IMR-90 (cell line): ENCODE results near the gene ROPN1B. TPM values are rescaled to one million over a fixed set of nuclear protein-coding genes. Genes with fewer than 3 reads are reported as not detected.

Experiments used
- ATAC-seq: fragments of 200-7000 bp; cut with Tn5 transposase; 2 replicates; pipeline ENCODE4 v1.9.1; 2020; ENCODE audit warnings: low read depth, mild to moderate bottlenecking, moderate library complexity
- BruUV-seq: library from RNA; stranded (reverse); fragments of 400-500 nt; replicated peaks from 2 replicates; lab custom pipeline; 2021; lab: Mats Ljungman, UMichigan
- CTCF ChIA-PET: fragments of 300-600 bp; formaldehyde crosslinking; extraction: SDS; loops from one replicate; lab custom pipeline; 2021; ENCODE audit warnings: antibody characterized with exemption; lab: Yijun Ruan, JAX
- POLR2A ChIA-PET: fragments of 300-600 bp; sonication (Branson Sonifier 250); formaldehyde crosslinking; loops from one replicate; lab custom pipeline; 2022; ENCODE audit warnings: antibody characterized with exemption; ENCODE audit not compliant: unreplicated experiment; lab: Charles Lee
- DNase-seq: peaks from one replicate; pipeline ENCODE4 v3.0.0; 2013
- H2AFZ ChIP-seq: replicated peaks from 2 replicates; pipeline ENCODE3; 2013; ENCODE audit warnings: low read length, mild to moderate bottlenecking; ENCODE audit not compliant: poor library complexity
- H2AK5ac ChIP-seq: 2 replicates; pipeline ENCODE4 v1.6.1; 2013; ENCODE audit warnings: low read depth, low read length, inconsistent platforms
- H2AK9ac ChIP-seq: replicated peaks from 2 replicates; pipeline ENCODE3; 2013; ENCODE audit warnings: mild to moderate bottlenecking, low read depth, low read length, moderate library complexity; ENCODE audit not compliant: poor library complexity
- H2BK120ac ChIP-seq: 2 replicates; pipeline ENCODE4 v1.6.1; 2013; ENCODE audit warnings: low read depth, low read length, inconsistent platforms
- H2BK15ac ChIP-seq: 3 replicates; pipeline ENCODE4 v1.6.1; 2013; ENCODE audit warnings: low read depth, low read length, inconsistent platforms
- H2BK20ac ChIP-seq: 2 replicates; pipeline ENCODE4 v1.6.1; 2013; ENCODE audit warnings: low read depth, mild to moderate bottlenecking, inconsistent platforms, low read length, moderate library complexity
- H2BK5ac ChIP-seq: 2 replicates; pipeline ENCODE4 v1.6.1; 2013; ENCODE audit warnings: mild to moderate bottlenecking, low read depth, low read length, inconsistent platforms; ENCODE audit not compliant: poor library complexity, severe bottlenecking
- H3K14ac ChIP-seq: replicated peaks from 2 replicates; pipeline ENCODE4 v1.6.1; 2013; ENCODE audit warnings: low read depth, low read length, inconsistent platforms
- H3K18ac ChIP-seq: 2 replicates; pipeline ENCODE4 v1.6.1; 2013; ENCODE audit warnings: low read depth, low read length, control low read depth
- H3K23ac ChIP-seq: 2 replicates; pipeline ENCODE4 v1.6.1; 2013; ENCODE audit warnings: low read depth, low read length, inconsistent platforms
- H3K27ac ChIP-seq: 2 replicates; pipeline ENCODE4 v1.5.1; 2013; ENCODE audit warnings: mild to moderate bottlenecking, control low read depth, low read length; ENCODE audit not compliant: insufficient read depth
- H3K27me3 ChIP-seq: 2 replicates; pipeline ENCODE4 v1.6.1; 2013; ENCODE audit warnings: low read length; ENCODE audit not compliant: control insufficient read depth, insufficient read depth
- H3K36me3 ChIP-seq: 2 replicates; pipeline ENCODE4 v1.6.1; 2013; ENCODE audit warnings: low read length, mixed read lengths; ENCODE audit not compliant: control insufficient read depth, insufficient read depth
- H3K4ac ChIP-seq: 2 replicates; pipeline ENCODE4 v1.6.1; 2013; ENCODE audit warnings: low read depth, low read length, inconsistent platforms
- H3K4me1 ChIP-seq: 2 replicates; pipeline ENCODE4 v1.6.1; 2013; ENCODE audit warnings: low read length, mixed read lengths; ENCODE audit not compliant: control insufficient read depth, insufficient read depth
- H3K4me2 ChIP-seq: 2 replicates; pipeline ENCODE4 v1.6.1; 2013; ENCODE audit warnings: low read depth, mild to moderate bottlenecking, control low read depth, low read length, moderate library complexity
- H3K4me3 ChIP-seq: 2 replicates; pipeline ENCODE4 v1.5.1; 2013; ENCODE audit warnings: low read depth, mild to moderate bottlenecking, control low read depth, low read length, moderate library complexity; ENCODE audit not compliant: insufficient read depth
- H3K56ac ChIP-seq: 2 replicates; pipeline ENCODE4 v1.6.1; 2013; ENCODE audit warnings: low read length, inconsistent platforms; ENCODE audit not compliant: insufficient read depth; ENCODE audit errors: extremely low read depth
- H3K79me1 ChIP-seq, 2 experiments: 2 replicates each; pipeline ENCODE4 v1.6.1; 2013; ENCODE audit warnings: low read length in 2 of 2, inconsistent platforms in 1 of 2, low read depth in 1 of 2
- H3K9ac ChIP-seq: 2 replicates; pipeline ENCODE4 v1.6.1; 2013; ENCODE audit warnings: low read depth, low read length, control low read depth
- H3K9me1 ChIP-seq: 2 replicates; pipeline ENCODE4 v1.6.1; 2013; ENCODE audit warnings: low read length, inconsistent platforms; ENCODE audit not compliant: insufficient read depth
- H3K9me3 ChIP-seq: 2 replicates; pipeline ENCODE4 v1.6.1; 2013; ENCODE audit warnings: low read length; ENCODE audit not compliant: control insufficient read depth, insufficient read depth
- H4K20me1 ChIP-seq: 2 replicates; pipeline ENCODE4 v1.6.1; 2013; ENCODE audit warnings: low read length, inconsistent platforms; ENCODE audit not compliant: insufficient read depth
- H4K5ac ChIP-seq: 2 replicates; pipeline ENCODE4 v1.6.1; 2013; ENCODE audit warnings: mild to moderate bottlenecking, low read depth, low read length, control low read depth
- H4K8ac ChIP-seq, 2 experiments: 2 replicates each; pipeline ENCODE4 v1.6.1; 2013; ENCODE audit warnings: low read depth in 2 of 2, low read length in 2 of 2, control low read depth in 1 of 2, inconsistent platforms in 1 of 2
- H4K91ac ChIP-seq: 2 replicates; pipeline ENCODE4 v1.6.1; 2013; ENCODE audit warnings: low read depth, low read length, inconsistent platforms; ENCODE audit not compliant: insufficient read depth
- BHLHE40 ChIP-seq: fragments of 150-350 bp; IDR thresholded peaks from 2 replicates; pipeline ENCODE4 v1.6.1; 2016; ENCODE audit warnings: mild to moderate bottlenecking, low read depth, low read length
- CEBPB ChIP-seq: IDR thresholded peaks from 2 replicates; pipeline ENCODE4 v1.6.1; 2012; ENCODE audit warnings: low read depth, low read length, improper control_type of control experiment
- CHD1 ChIP-seq: IDR thresholded peaks from 2 replicates; pipeline ENCODE4 v1.6.1; 2012; ENCODE audit warnings: low read depth, low read length, improper control_type of control experiment
- FOS ChIP-seq: fragments of 150-350 bp; IDR thresholded peaks from 2 replicates; pipeline ENCODE4 v1.6.1; 2016; ENCODE audit warnings: low read depth, low read length
- MAFK ChIP-seq: IDR thresholded peaks from 2 replicates; pipeline ENCODE4 v1.6.1; 2012; ENCODE audit warnings: low read depth, low read length, improper control_type of control experiment
- MAZ ChIP-seq: IDR thresholded peaks from 2 replicates; pipeline ENCODE4 v1.6.1; 2012; ENCODE audit warnings: low read depth, mild to moderate bottlenecking, low read length, improper control_type of control experiment, moderate library complexity, borderline replicate concordance
- MXI1 ChIP-seq: IDR thresholded peaks from 2 replicates; pipeline ENCODE4 v1.6.1; 2012; ENCODE audit warnings: low read depth, mild to moderate bottlenecking, low read length, moderate library complexity, borderline replicate concordance
- NFE2L2 ChIP-seq: fragments of 150-350 bp; IDR thresholded peaks from 2 replicates; pipeline ENCODE4 v1.6.1; 2016; ENCODE audit warnings: low read depth, mild to moderate bottlenecking, low read length
- POLR2A ChIP-seq: IDR thresholded peaks from 2 replicates; pipeline ENCODE4 v1.6.1; 2012; ENCODE audit warnings: mild to moderate bottlenecking, low read depth, low read length
- RAD21 ChIP-seq: IDR thresholded peaks from 2 replicates; pipeline ENCODE4 v1.6.1; 2012; ENCODE audit warnings: low read length, improper control_type of control experiment
- RCOR1 ChIP-seq: IDR thresholded peaks from 2 replicates; pipeline ENCODE4 v1.6.1; 2012; ENCODE audit warnings: mild to moderate bottlenecking, low read length, improper control_type of control experiment; ENCODE audit not compliant: insufficient replicate concordance
- RFX5 ChIP-seq: IDR thresholded peaks from 2 replicates; pipeline ENCODE4 v1.8.0; 2012; ENCODE audit warnings: low read depth, mild to moderate bottlenecking, low read length, moderate library complexity
- SMC3 ChIP-seq: fragments of 150-350 bp; IDR thresholded peaks from 2 replicates; pipeline ENCODE4 v1.6.1; 2016; ENCODE audit warnings: low read depth, mild to moderate bottlenecking, antibody characterized with exemption, low read length, moderate library complexity
- WGBS, 2 experiments: methylation state at CpG; one replicate each; pipeline versions ENCODE4 v1.1.5 to v1.1.7; 2013; ENCODE audit warnings: missing lambda C conversion rate in 2 of 2; ENCODE audit not compliant: insufficient read length in 1 of 2; ENCODE audit errors: extremely low coverage in 2 of 2; 5-methylcytosine and 5-hydroxymethylcytosine counted together
- dilution Hi-C: fragments of 300-500 bp; cut with HindIII; formaldehyde crosslinking; loops from one replicate; pipeline ENCODE4 v1.14.3; 2018; ENCODE audit warnings: low sequenced_read_pairs; ENCODE audit not compliant: unreplicated experiment
- in situ Hi-C: fragments of 300-500 bp; cut with MboI; formaldehyde crosslinking; loops from 3 replicates; pipeline ENCODE4 v1.14.3; 2019; ENCODE audit warnings: low sequenced_read_pairs, inconsistent platforms, mixed read lengths
- intact Hi-C: fragments of 100-400 bp; cut with micrococcal nuclease; formaldehyde crosslinking; loops from 2 replicates; pipeline ENCODE4 v1.10.0; 2022
- polyA plus RNA-seq, 3 experiments: library from polyadenylated mRNA; depleted of rRNA; stranded (reverse); fragments of >200 nt; gene quantifications; 2 replicates each; pipeline ENCODE4 v1.2.3, GENCODE V29; 2012; ENCODE audit warnings: low replicate concordance in 1 of 3
- total RNA-seq: library from RNA; depleted of rRNA; stranded (reverse); fragments of >200 nt; gene quantifications from 2 replicates; pipeline ENCODE4 v1.2.3, GENCODE V29; 2012
- TF ChIP-seq, protein P1 (sequence below): fragments of 150-350 bp; IDR thresholded peaks from 2 replicates; pipeline ENCODE4 v1.6.1; 2017; ENCODE audit warnings: mild to moderate bottlenecking, antibody characterized with exemption, low read length, low read depth
- TF ChIP-seq, protein P2 (sequence below): fragments of 150-350 bp; IDR thresholded peaks from 2 replicates; pipeline ENCODE4 v1.6.1; 2016; ENCODE audit warnings: low read depth, mild to moderate bottlenecking, low read length, moderate library complexity, borderline replicate concordance
- TF ChIP-seq, protein P3 (sequence below): conservative IDR thresholded peaks from 2 replicates; pipeline ENCODE4 v1.5.1; 2012; ENCODE audit warnings: mild to moderate bottlenecking, low read depth, low read length, improper control_type of control experiment

Gene ROPN1B
- total and polyA plus RNA-seq, 2 of the 4 experiments (the other 2 are of a cell fraction) = not detected

DNA sequence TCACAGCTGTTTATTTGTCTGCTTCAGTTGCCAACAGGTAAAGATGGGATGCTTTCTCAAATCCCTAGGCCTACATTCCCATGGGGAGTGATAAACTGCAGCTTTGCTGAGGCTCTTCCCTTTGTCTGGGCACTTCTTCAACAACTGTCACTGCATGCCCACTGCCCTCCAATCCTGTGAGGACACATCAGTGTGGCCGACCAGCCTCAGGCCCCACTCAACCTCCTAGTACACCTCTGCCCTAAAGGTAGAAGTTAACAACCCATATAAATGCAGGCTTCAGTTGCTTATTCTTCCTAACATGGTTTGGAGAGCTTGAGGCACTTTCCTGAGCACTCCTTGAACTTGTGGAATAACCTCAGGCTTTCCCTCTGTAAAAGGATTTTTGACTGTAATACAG is 49.6 kb downstream of the ROPN1B start:
- Histone ChIP-seq H3K36me3 (peaks cover 3% of the 10 kb centered on the region), H2AFZ (no peak overlapping the region), H2AK9ac (no peak overlapping the region), H3K9me1 (peaks cover 3% of the 10 kb centered on the region; the same call in 1 of the 2 replicates), H4K91ac (no peak overlapping the region), H4K8ac (no peak overlapping the region), H4K5ac (no peak overlapping the region), H3K18ac (no peak overlapping the region), H3K23ac (no peak overlapping the region), H3K4me1 (peaks cover 6% of the 10 kb centered on the region; the same call in 1 of the 2 replicates), H3K14ac (no peak overlapping the region), H3K27ac (no peak overlapping the region), H3K4me2 (no peak overlapping the region), H2AK5ac (no peak overlapping the region), H3K9ac (no peak overlapping the region), H2BK120ac (no peak overlapping the region), H3K56ac (no peak overlapping the region), H2BK15ac (no peak overlapping the region), H3K9me3 (no peaks in the 10 kb centered on the region), H3K79me1 (no peaks in the 10 kb centered on the region), H3K27me3 (no peaks in the 10 kb centered on the region), H2BK20ac (no peak overlapping the region), H2BK5ac (no peak overlapping the region), H4K20me1 (no peaks in the 10 kb centered on the region), H3K4me3 (no peak overlapping the region), H3K4ac (no peak overlapping the region)
- BruUV-seq = no TSS peak
- POLR2A ChIA-PET = no interaction called here
- TF ChIP-seq RAD21 (no peak), MAZ (no peak), POLR2A (no peak), SMC3 (no peak), RCOR1 (no peak), CHD1 (no peak), RFX5 (no peak), MXI1 (no peak), MAFK (no peak), CEBPB (no peak), FOS (no peak), BHLHE40 (no peak), NFE2L2 (no peak)
- TF ChIP-seq, protein P1, sequence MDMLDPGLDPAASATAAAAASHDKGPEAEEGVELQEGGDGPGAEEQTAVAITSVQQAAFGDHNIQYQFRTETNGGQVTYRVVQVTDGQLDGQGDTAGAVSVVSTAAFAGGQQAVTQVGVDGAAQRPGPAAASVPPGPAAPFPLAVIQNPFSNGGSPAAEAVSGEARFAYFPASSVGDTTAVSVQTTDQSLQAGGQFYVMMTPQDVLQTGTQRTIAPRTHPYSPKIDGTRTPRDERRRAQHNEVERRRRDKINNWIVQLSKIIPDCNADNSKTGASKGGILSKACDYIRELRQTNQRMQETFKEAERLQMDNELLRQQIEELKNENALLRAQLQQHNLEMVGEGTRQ = no peak
- TF ChIP-seq, protein P2, sequence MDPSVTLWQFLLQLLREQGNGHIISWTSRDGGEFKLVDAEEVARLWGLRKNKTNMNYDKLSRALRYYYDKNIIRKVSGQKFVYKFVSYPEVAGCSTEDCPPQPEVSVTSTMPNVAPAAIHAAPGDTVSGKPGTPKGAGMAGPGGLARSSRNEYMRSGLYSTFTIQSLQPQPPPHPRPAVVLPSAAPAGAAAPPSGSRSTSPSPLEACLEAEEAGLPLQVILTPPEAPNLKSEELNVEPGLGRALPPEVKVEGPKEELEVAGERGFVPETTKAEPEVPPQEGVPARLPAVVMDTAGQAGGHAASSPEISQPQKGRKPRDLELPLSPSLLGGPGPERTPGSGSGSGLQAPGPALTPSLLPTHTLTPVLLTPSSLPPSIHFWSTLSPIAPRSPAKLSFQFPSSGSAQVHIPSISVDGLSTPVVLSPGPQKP = no peak
- TF ChIP-seq, protein P3, sequence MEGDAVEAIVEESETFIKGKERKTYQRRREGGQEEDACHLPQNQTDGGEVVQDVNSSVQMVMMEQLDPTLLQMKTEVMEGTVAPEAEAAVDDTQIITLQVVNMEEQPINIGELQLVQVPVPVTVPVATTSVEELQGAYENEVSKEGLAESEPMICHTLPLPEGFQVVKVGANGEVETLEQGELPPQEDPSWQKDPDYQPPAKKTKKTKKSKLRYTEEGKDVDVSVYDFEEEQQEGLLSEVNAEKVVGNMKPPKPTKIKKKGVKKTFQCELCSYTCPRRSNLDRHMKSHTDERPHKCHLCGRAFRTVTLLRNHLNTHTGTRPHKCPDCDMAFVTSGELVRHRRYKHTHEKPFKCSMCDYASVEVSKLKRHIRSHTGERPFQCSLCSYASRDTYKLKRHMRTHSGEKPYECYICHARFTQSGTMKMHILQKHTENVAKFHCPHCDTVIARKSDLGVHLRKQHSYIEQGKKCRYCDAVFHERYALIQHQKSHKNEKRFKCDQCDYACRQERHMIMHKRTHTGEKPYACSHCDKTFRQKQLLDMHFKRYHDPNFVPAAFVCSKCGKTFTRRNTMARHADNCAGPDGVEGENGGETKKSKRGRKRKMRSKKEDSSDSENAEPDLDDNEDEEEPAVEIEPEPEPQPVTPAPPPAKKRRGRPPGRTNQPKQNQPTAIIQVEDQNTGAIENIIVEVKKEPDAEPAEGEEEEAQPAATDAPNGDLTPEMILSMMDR = no peak
- dilution Hi-C loops = no loop called here
- intact Hi-C loops = no loop called here
- ATAC-seq = no peak
- CTCF ChIA-PET = no interaction called here
- no CpG with 5 or more reads among the region's 1 CpG for WGBS, 2 experiments
- no peak for DNase-seq
- in situ Hi-C loops = no loop called here
